ENCODE measurements around the gene GATAD2A. TPM values are rescaled to one million over a fixed set of nuclear protein-coding genes. Genes with fewer than 3 reads are reported as not detected.

GATAD2A gene
- total and polyA plus RNA-seq, 2 of the 13 experiments (the other 11 are each of a cell fraction or from before 2014, with no cell fraction given) = 16.8 to 28.6 TPM

- no peak for TF ChIP-seq ZBTB44 (CRISPR knock-in tag; IDR thresholded peaks at IDR 0.05)
- peak; percentile 84; the same call in 2 of the 3 replicates for TF ChIP-seq MXI1 (IDR thresholded peaks at IDR 0.05; ENCODE audit: borderline replicate concordance, low read depth, low read length)
- TF ChIP-seq ZNF709 (CRISPR knock-in tag; IDR thresholded peaks at IDR 0.05) = no peak
- TF ChIP-seq ZNF770 (CRISPR knock-in tag; IDR thresholded peaks at IDR 0.05) = no peak
- 0 out of 2 replicates have a peak, but pooled peaks have one; percentile 14 for TF ChIP-seq HOXD1 (CRISPR knock-in tag; IDR thresholded peaks at IDR 0.05)
- no peak for TF ChIP-seq SKIL (CRISPR knock-in tag; IDR thresholded peaks at IDR 0.05; ENCODE audit: borderline replicate concordance)
- peak; percentile 80 for TF ChIP-seq CHD2 (IDR thresholded peaks at IDR 0.05; ENCODE audit: low read depth, low read length)
- no peak for TF ChIP-seq ZNF18 (CRISPR knock-in tag; IDR thresholded peaks at IDR 0.05; ENCODE audit: insufficient replicate concordance)
- no peak for TF ChIP-seq ZNF713 (CRISPR knock-in tag; IDR thresholded peaks at IDR 0.05)
- no peak for TF ChIP-seq HNF4A (CRISPR knock-in tag; IDR thresholded peaks at IDR 0.05)
- TF ChIP-seq ZNF276 (CRISPR knock-in tag; IDR thresholded peaks at IDR 0.05; ENCODE audit: low read depth) = no peak
- TF ChIP-seq RBAK (CRISPR knock-in tag; IDR thresholded peaks at IDR 0.05) = no peak
- no peak for TF ChIP-seq ZNF275 (CRISPR knock-in tag; IDR thresholded peaks at IDR 0.05; ENCODE audit: borderline replicate concordance)
- peak; percentile 86 for TF ChIP-seq ATF1 (CRISPR knock-in tag; IDR thresholded peaks at IDR 0.05)
- no peak for TF ChIP-seq ZBTB21 (CRISPR knock-in tag; IDR thresholded peaks at IDR 0.05)
- no peak for TF ChIP-seq ZSCAN9 (CRISPR knock-in tag; IDR thresholded peaks at IDR 0.05; ENCODE audit: borderline replicate concordance)
- TF ChIP-seq CCAR2 (optimal IDR thresholded peaks at IDR 0.05; ENCODE audit: low read depth, low read length) = no peak
- no peak for TF ChIP-seq ZNF567 (CRISPR knock-in tag; IDR thresholded peaks at IDR 0.05; ENCODE audit: borderline replicate concordance)
- TF ChIP-seq ZNF619 (CRISPR knock-in tag; IDR thresholded peaks at IDR 0.05) = no peak
Observed at GRCh38 chr19:19385131-19385895, 20.2 kb upstream of the GATAD2A start (continued).
